Keratinocyte (primary cell): ENCODE results near the gene ADAMTS2. TPM values are rescaled to one million over a fixed set of nuclear protein-coding genes. Genes with fewer than 3 reads are reported as not detected.

Source experiments
- DNase-seq: peaks from one replicate; pipeline ENCODE4 v3.0.0-alpha.2; 2011; ENCODE audit warnings: low read depth, missing footprints, low spot score
- FAIRE-seq: peaks from 2 replicates; lab custom pipeline; 2011; peaks lifted over from hg19 to GRCh38; lab: Jason Lieb, UNC
- H2AFZ ChIP-seq: 2 replicates; pipeline ENCODE4 v1.6.0; 2012; ENCODE audit warnings: low read length, control low read depth, inconsistent platforms; ENCODE audit not compliant: control insufficient read depth
- H3K27ac ChIP-seq: 2 replicates; pipeline ENCODE4 v1.5.1; 2011; ENCODE audit warnings: low read length; ENCODE audit not compliant: control insufficient read depth, insufficient read depth
- H3K27me3 ChIP-seq: 3 replicates; pipeline ENCODE4 v1.6.0; 2011; ENCODE audit warnings: low read length; ENCODE audit not compliant: control insufficient read depth, insufficient read depth; ENCODE audit errors: extremely low read depth
- H3K36me3 ChIP-seq, 2 experiments: 2 replicates in 1 of 2; 3 replicates in 1 of 2; pipeline ENCODE4 v1.5.1; 2011; ENCODE audit warnings: low read length in 2 of 2, mild to moderate bottlenecking in 1 of 2; ENCODE audit not compliant: control insufficient read depth in 2 of 2, insufficient read depth in 2 of 2; ENCODE audit errors: extremely low read depth in 1 of 2
- H3K4me1 ChIP-seq: 3 replicates; pipeline ENCODE4 v1.5.1; 2011; ENCODE audit warnings: low read length; ENCODE audit not compliant: control insufficient read depth, insufficient read depth; ENCODE audit errors: extremely low read depth
- H3K4me2 ChIP-seq: 3 replicates; pipeline ENCODE4 v1.6.0; 2011; ENCODE audit warnings: low read depth, low read length; ENCODE audit not compliant: control insufficient read depth, insufficient read depth; ENCODE audit errors: extremely low read depth
- H3K4me3 ChIP-seq, 3 experiments: fragments of 200-600 bp in 1 of 3; sonication (generic) in 1 of 3; 2 replicates in 2 of 3; 3 replicates in 1 of 3; pipeline ENCODE4 v1.5.1; 2011 to 2016; ENCODE audit warnings: low read length in 3 of 3, mild to moderate bottlenecking in 3 of 3, control low read depth in 2 of 3, inconsistent platforms in 1 of 3, low read depth in 1 of 3, mixed read lengths in 1 of 3, mixed run types in 1 of 3, moderate library complexity in 1 of 3; ENCODE audit not compliant: control insufficient read depth in 2 of 3, insufficient read depth in 2 of 3; ENCODE audit errors: extremely low read depth in 1 of 3
- H3K79me2 ChIP-seq: 2 replicates; pipeline ENCODE4 v1.6.0; 2012; ENCODE audit warnings: low read length; ENCODE audit not compliant: control insufficient read depth, insufficient read depth
- H3K9ac ChIP-seq: 3 replicates; pipeline ENCODE4 v1.6.0; 2011; ENCODE audit warnings: low read length; ENCODE audit not compliant: control insufficient read depth, insufficient read depth; ENCODE audit errors: extremely low read depth
- H3K9me1 ChIP-seq: 3 replicates; pipeline ENCODE4 v1.6.0; 2011; ENCODE audit warnings: low read length; ENCODE audit not compliant: control insufficient read depth, insufficient read depth; ENCODE audit errors: extremely low read depth
- H3K9me3 ChIP-seq: 2 replicates; pipeline ENCODE4 v1.5.1; 2012; ENCODE audit warnings: low read depth, low read length; ENCODE audit not compliant: control insufficient read depth
- H4K20me1 ChIP-seq: 3 replicates; pipeline ENCODE4 v1.6.0; 2011; ENCODE audit warnings: low read length; ENCODE audit not compliant: control insufficient read depth, insufficient read depth; ENCODE audit errors: extremely low read depth
- EZH2 ChIP-seq: IDR thresholded peaks from one replicate; pipeline ENCODE4 v1.6.1; 2012; ENCODE audit warnings: inconsistent platforms, mild to moderate bottlenecking, low read length, moderate library complexity
- dilution Hi-C: fragments of 300-500 bp; cut with MboI; formaldehyde crosslinking; loops from one replicate; pipeline ENCODE4 v1.7.0; 2020; ENCODE audit warnings: low sequenced_read_pairs; ENCODE audit not compliant: extremely low pct_ligation_motif_present
- polyA plus RNA-seq, 5 experiments: library from polyadenylated mRNA; depleted of rRNA in 3 of 5; stranded (reverse) in 3 of 5; stranded (forward) in 1 of 5; unstranded in 1 of 5; fragments of >200 nt; gene quantifications; 1 replicate in 1 of 5; 2 replicates in 3 of 5; 3 replicates in 1 of 5; pipeline versions ENCODE4 v1.2.1 to v1.2.3, GENCODE V29; 2011 to 2012; ENCODE audit warnings: missing spikeins in 2 of 5, low read depth in 1 of 5, low replicate concordance in 1 of 5
- TF ChIP-seq, protein P1 (sequence below), 3 experiments: IDR thresholded peaks in 1 of 3; conservative IDR thresholded peaks in 1 of 3; optimal IDR thresholded peaks in 1 of 3; 2 replicates in 2 of 3; 3 replicates in 1 of 3; pipeline versions ENCODE3 to v1.5.1; 2011; ENCODE audit warnings: low read length in 3 of 3, mild to moderate bottlenecking in 3 of 3, moderate library complexity in 2 of 3, control low read depth in 1 of 3, inconsistent platforms in 1 of 3; ENCODE audit not compliant: insufficient read depth in 2 of 3; ENCODE audit errors: extremely low read depth in 1 of 3

Gene ADAMTS2
- polyA plus RNA-seq, 1 donor (not counting 4 experiments of a cell fraction or from before 2014, with no cell fraction given), result not detected

DNA sequence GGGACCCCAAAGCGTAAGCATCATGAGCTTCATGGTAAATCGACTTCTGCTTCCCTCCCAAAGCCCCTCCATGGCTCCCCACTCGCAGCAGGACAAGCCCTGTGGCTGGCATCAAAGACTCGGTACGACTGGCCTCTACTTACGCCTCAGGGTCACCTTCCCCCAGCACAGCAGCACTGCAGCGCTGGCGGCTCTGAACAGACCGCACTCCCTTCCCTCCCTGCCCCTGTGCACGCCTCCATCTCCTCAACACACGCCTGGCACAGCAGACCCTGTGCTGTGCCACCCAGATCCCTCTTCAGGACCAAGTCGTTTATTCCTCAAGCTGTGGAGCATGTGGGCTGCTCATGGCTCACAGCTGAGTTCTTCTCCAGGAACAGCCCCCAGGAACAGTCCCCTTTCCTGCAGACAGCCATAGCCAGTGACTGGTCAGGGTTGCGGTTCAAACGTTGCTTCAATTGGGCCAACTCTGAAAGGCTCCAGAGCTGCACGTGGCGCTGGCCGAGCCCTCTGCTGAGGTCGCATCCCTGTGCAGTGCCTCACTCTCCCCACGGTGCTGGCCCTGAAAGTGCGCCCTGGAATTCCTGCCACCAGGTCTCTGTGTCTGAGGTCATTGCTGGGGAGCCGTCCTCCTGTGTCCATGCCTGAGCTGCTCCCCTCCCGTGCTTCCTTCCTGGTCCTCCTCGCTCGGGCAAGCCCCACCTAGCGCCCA is 197.1 kb downstream of the ADAMTS2 start:
- Histone ChIP-seq H3K36me3 (no peaks in the 10 kb centered on the region), H3K9me3 (peaks cover 13% of the 10 kb centered on the region), H2AFZ (no peak overlapping the region), H3K9ac (no peak overlapping the region), H3K27me3 (no peaks in the 10 kb centered on the region), H3K9me1 (no peaks in the 10 kb centered on the region), H3K4me1 (no peaks in the 10 kb centered on the region), H3K27ac (no peak overlapping the region), H3K4me3 (no peak overlapping the region), H3K79me2 (no peaks in the 10 kb centered on the region), H3K4me2 (no peak overlapping the region), H4K20me1 (no peaks in the 10 kb centered on the region)
- DNase-seq (no peak), FAIRE-seq (no peak)
- no peak for TF ChIP-seq EZH2
- TF ChIP-seq, protein P1, sequence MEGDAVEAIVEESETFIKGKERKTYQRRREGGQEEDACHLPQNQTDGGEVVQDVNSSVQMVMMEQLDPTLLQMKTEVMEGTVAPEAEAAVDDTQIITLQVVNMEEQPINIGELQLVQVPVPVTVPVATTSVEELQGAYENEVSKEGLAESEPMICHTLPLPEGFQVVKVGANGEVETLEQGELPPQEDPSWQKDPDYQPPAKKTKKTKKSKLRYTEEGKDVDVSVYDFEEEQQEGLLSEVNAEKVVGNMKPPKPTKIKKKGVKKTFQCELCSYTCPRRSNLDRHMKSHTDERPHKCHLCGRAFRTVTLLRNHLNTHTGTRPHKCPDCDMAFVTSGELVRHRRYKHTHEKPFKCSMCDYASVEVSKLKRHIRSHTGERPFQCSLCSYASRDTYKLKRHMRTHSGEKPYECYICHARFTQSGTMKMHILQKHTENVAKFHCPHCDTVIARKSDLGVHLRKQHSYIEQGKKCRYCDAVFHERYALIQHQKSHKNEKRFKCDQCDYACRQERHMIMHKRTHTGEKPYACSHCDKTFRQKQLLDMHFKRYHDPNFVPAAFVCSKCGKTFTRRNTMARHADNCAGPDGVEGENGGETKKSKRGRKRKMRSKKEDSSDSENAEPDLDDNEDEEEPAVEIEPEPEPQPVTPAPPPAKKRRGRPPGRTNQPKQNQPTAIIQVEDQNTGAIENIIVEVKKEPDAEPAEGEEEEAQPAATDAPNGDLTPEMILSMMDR (optimal IDR thresholded peaks at IDR 0.05 in 1 of 3, IDR thresholded peaks at IDR 0.05 in 1 of 3, conservative IDR thresholded peaks at IDR 0.05 in 1 of 3; ENCODE audit: extremely low read depth in 1 of 3, insufficient read depth in 2 of 3, low read length in 3 of 3), result no peak
- dilution Hi-C loops, result no loop called here

DNA sequence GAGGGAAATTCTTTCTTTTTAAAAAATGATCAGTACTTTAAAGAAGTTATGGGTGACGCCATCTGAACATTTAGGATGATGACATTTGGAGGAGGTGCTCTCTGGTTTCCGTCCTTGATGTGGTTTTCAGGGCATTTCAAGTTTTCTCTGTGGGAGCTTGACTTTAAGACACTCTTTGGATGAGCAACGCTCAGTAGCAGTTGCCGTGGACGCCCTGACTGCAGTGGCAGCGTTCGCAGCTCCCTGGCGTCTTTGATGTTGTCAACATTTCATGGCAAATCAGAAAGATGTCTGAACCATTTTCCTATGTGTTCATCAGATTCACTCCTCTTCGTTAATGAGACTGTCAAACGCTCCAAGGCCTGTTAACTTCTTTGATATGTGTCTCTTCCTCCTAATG is 199.0 kb downstream of the ADAMTS2 start:
- Histone ChIP-seq H3K27me3 (no peaks in the 10 kb centered on the region), H3K9ac (no peak overlapping the region), H3K4me2 (no peak overlapping the region), H3K9me1 (no peaks in the 10 kb centered on the region), H3K4me1 (no peaks in the 10 kb centered on the region), H3K27ac (no peak overlapping the region), H3K4me3 (no peak overlapping the region), H3K36me3 (no peaks in the 10 kb centered on the region), H3K9me3 (peaks cover 7% of the 10 kb centered on the region), H4K20me1 (no peaks in the 10 kb centered on the region), H2AFZ (no peak overlapping the region), H3K79me2 (no peaks in the 10 kb centered on the region)
- DNase-seq (no peak), FAIRE-seq (no peak)
- dilution Hi-C loops, result no loop called here
- no peak for TF ChIP-seq EZH2
- TF ChIP-seq, protein P1 (optimal IDR thresholded peaks at IDR 0.05 in 1 of 3, IDR thresholded peaks at IDR 0.05 in 1 of 3, conservative IDR thresholded peaks at IDR 0.05 in 1 of 3; ENCODE audit: extremely low read depth in 1 of 3, insufficient read depth in 2 of 3, low read length in 3 of 3), result no peak
